Measurements from ENCODE around the gene TMCO4. TPM values are rescaled to one million over a fixed set of nuclear protein-coding genes. Genes with fewer than 3 reads are reported as not detected.

Gene TMCO4
- total RNA-seq, 1 donor from 2014 or later = 10.0 TPM

GRCh38 chr1:19739628-19740027 is 60.1 kb downstream of the TMCO4 start:
- peaks cover 4% of the 10 kb centered on the region for H3K36me3 Mint-ChIP-seq (ENCODE audit: low read depth)
- H3K4me1 Mint-ChIP-seq (ENCODE audit: low read depth) = peaks cover 33% of the 10 kb centered on the region
- no peak overlapping the region for H3K27ac Mint-ChIP-seq (ENCODE audit: unreplicated experiment)
- no peaks in the 10 kb centered on the region for H3K27me3 Mint-ChIP-seq (ENCODE audit: low read depth)
- TF ChIP-seq CTCF (IDR thresholded peaks at IDR 0.05) = no peak
- H3K9me3 Mint-ChIP-seq (ENCODE audit: low read depth) = no peaks in the 10 kb centered on the region
- no peak overlapping the region for H3K4me3 Mint-ChIP-seq (ENCODE audit: unreplicated experiment)
- DNase-seq (ENCODE audit: low spot score) = no peak

GRCh38 chr1:19738669-19739068 is 61.0 kb downstream of the TMCO4 start:
- no peaks in the 10 kb centered on the region for H3K27me3 Mint-ChIP-seq (ENCODE audit: low read depth)
- no peaks in the 10 kb centered on the region for H3K9me3 Mint-ChIP-seq (ENCODE audit: low read depth)

GRCh38 chr1:19738076-19738475 is 61.6 kb downstream of the TMCO4 start:
- Mint-ChIP-seq H3K4me1 (ENCODE audit: low read depth) (peaks cover 40% of the 10 kb centered on the region), H3K27me3 (ENCODE audit: low read depth) (no peaks in the 10 kb centered on the region), H3K27ac (ENCODE audit: unreplicated experiment) (no peak overlapping the region), H3K9me3 (ENCODE audit: low read depth) (no peaks in the 10 kb centered on the region), H3K36me3 (ENCODE audit: low read depth) (peaks cover 2% of the 10 kb centered on the region), H3K4me3 (ENCODE audit: unreplicated experiment) (no peak overlapping the region)
- no peak for DNase-seq (ENCODE audit: low spot score)
- TF ChIP-seq CTCF (IDR thresholded peaks at IDR 0.05) = no peak

More at GRCh38 chr1:19738669-19739068, 61.0 kb downstream of the TMCO4 start:
- Mint-ChIP-seq H3K27ac (ENCODE audit: unreplicated experiment) (no peak overlapping the region), H3K4me3 (ENCODE audit: unreplicated experiment) (no peak overlapping the region), H3K36me3 (ENCODE audit: low read depth) (peaks cover 2% of the 10 kb centered on the region), H3K4me1 (ENCODE audit: low read depth) (peaks cover 40% of the 10 kb centered on the region)
- no peak for DNase-seq (ENCODE audit: low spot score)
- TF ChIP-seq CTCF (IDR thresholded peaks at IDR 0.05) = no peak

- H3K4me1 Mint-ChIP-seq (ENCODE audit: low read depth) = peaks cover 40% of the 10 kb centered on the region
- H3K27me3 Mint-ChIP-seq (ENCODE audit: low read depth) = no peaks in the 10 kb centered on the region
- H3K4me3 Mint-ChIP-seq (ENCODE audit: unreplicated experiment) = no peak overlapping the region
- H3K9me3 Mint-ChIP-seq (ENCODE audit: low read depth) = no peaks in the 10 kb centered on the region
- no peak for DNase-seq (ENCODE audit: low spot score)
- H3K27ac Mint-ChIP-seq (ENCODE audit: unreplicated experiment) = no peak overlapping the region
- peaks cover 2% of the 10 kb centered on the region for H3K36me3 Mint-ChIP-seq (ENCODE audit: low read depth)
- peak; percentile 33 for TF ChIP-seq CTCF (IDR thresholded peaks at IDR 0.05)
These were observed 62.5 kb downstream of the TMCO4 start for GRCh38 chr1:19737104-19737825.

GRCh38 chr1:19735440-19736127 is 64.1 kb downstream of the TMCO4 start:
- H3K36me3 Mint-ChIP-seq (ENCODE audit: low read depth) = peaks cover 4% of the 10 kb centered on the region
- no peak for DNase-seq (ENCODE audit: low spot score)
- no peak overlapping the region for H3K4me3 Mint-ChIP-seq (ENCODE audit: unreplicated experiment)
- H3K9me3 Mint-ChIP-seq (ENCODE audit: low read depth) = peaks cover 1% of the 10 kb centered on the region
- H3K27me3 Mint-ChIP-seq (ENCODE audit: low read depth) = no peaks in the 10 kb centered on the region
- no peak for TF ChIP-seq CTCF (IDR thresholded peaks at IDR 0.05)
- H3K4me1 Mint-ChIP-seq (ENCODE audit: low read depth) = peaks cover 40% of the 10 kb centered on the region
- H3K27ac Mint-ChIP-seq (ENCODE audit: unreplicated experiment) = peak overlapping the region; percentile 84
